ENCODE data around the gene RIMKLA. TPM values are rescaled to one million over a fixed set of nuclear protein-coding genes. Genes with fewer than 3 reads are reported as not detected.
A peak's percentile ranks its signal among the peaks of the same experiment; 100 is the strongest.

The RIMKLA gene
- total RNA-seq, 1 donor from 2014 or later = 0.39 TPM

- DNase-seq (ENCODE audit: low spot score) = no peak
Measured at GRCh38 chr1:42424201-42424600, 43.6 kb downstream of the RIMKLA start.

GRCh38 chr1:42427240-42427639 lies 46.6 kb downstream of the RIMKLA start:
- DNase-seq (ENCODE audit: low spot score) = no peak

GRCh38 chr1:42429603-42430002 lies 49.0 kb downstream of the RIMKLA start:
- no peak for DNase-seq (ENCODE audit: low spot score)

GRCh38 chr1:42430286-42431135 lies 49.9 kb downstream of the RIMKLA start:
- DNase-seq (ENCODE audit: low spot score) = no peak

GRCh38 chr1:42431514-42431913 lies 50.9 kb downstream of the RIMKLA start:
- no peak for DNase-seq (ENCODE audit: low spot score)

- no peak for DNase-seq (ENCODE audit: low spot score)
Measured at GRCh38 chr1:42432714-42433113, 52.1 kb downstream of the RIMKLA start.

GRCh38 chr1:42433369-42433768 lies 52.8 kb downstream of the RIMKLA start:
- DNase-seq (ENCODE audit: low spot score) = no peak

- no peak for DNase-seq (ENCODE audit: low spot score)
Measured at GRCh38 chr1:42434340-42434739, 53.7 kb downstream of the RIMKLA start.

- no peak for DNase-seq (ENCODE audit: low spot score)
Measured at GRCh38 chr1:42439940-42440339, 59.3 kb downstream of the RIMKLA start.

GRCh38 chr1:42442662-42443061 lies 62.1 kb downstream of the RIMKLA start:
- DNase-seq (ENCODE audit: low spot score) = no peak

GRCh38 chr1:42449256-42449655 lies 68.7 kb downstream of the RIMKLA start:
- no peak for DNase-seq (ENCODE audit: low spot score)

- no peak for DNase-seq (ENCODE audit: low spot score)
Measured at GRCh38 chr1:42450061-42450460, 69.5 kb downstream of the RIMKLA start.

GRCh38 chr1:42453386-42453785 lies 72.8 kb downstream of the RIMKLA start:
- DNase-seq (ENCODE audit: low spot score) = no peak

GRCh38 chr1:42454403-42454802 lies 73.8 kb downstream of the RIMKLA start:
- no peak for DNase-seq (ENCODE audit: low spot score)

GRCh38 chr1:42456010-42456753 lies 75.6 kb downstream of the RIMKLA start, which contains the start of the genes PPCS and ZMYND12:
TSS of gene PPCS (plus strand) at chr1:42456543. CDS start at chr1:42456566, 23 bp downstream.
TSS of gene ZMYND12 (minus strand) at chr1:42456022. CDS start at chr1:42455997, 25 bp downstream.
- DNase-seq (ENCODE audit: low spot score) = peak; percentile 94

- DNase-seq (ENCODE audit: low spot score) = no peak
Measured at GRCh38 chr1:42456754-42457089, 76.1 kb downstream of the RIMKLA start.

- DNase-seq (ENCODE audit: low spot score) = no peak
Measured at GRCh38 chr1:42461196-42461595, 80.6 kb downstream of the RIMKLA start.

- peak; percentile 95 for DNase-seq (ENCODE audit: low spot score)
Measured at GRCh38 chr1:42462828-42463763, 82.5 kb downstream of the RIMKLA start, which contains the start of gene CCDC30. TSS of gene CCDC30 (plus strand) at chr1:42463286. CDS start at chr1:42480552, 17,266 bp downstream.

GRCh38 chr1:42463921-42464320 lies 83.3 kb downstream of the RIMKLA start:
- no peak for DNase-seq (ENCODE audit: low spot score)

- DNase-seq (ENCODE audit: low spot score) = no peak
Measured at GRCh38 chr1:42466030-42466429, 85.4 kb downstream of the RIMKLA start.

- no peak for DNase-seq (ENCODE audit: low spot score)
Measured at GRCh38 chr1:42469727-42470126, 89.1 kb downstream of the RIMKLA start.
